ENCODE data around the gene TUBB6. TPM values are rescaled to one million over a fixed set of nuclear protein-coding genes. Genes with fewer than 3 reads are reported as not detected.

Gene TUBB6
- total RNA-seq, 1 experiment from 2014 or later = 42.2 TPM

- POLR2A ChIA-PET (ENCODE audit: unreplicated experiment) = interaction anchor here (0.6 kb wide), 1 partner anchor 78 kb away, joined by 5 read pairs; no protein-coding TSS in a partner anchor
- peaks cover 27% of the 10 kb centered on the region; the same call in 1 of the 2 replicates for H3F3A ChIP-seq (ENCODE audit: insufficient read depth, low read depth)
- H3K9me3 ChIP-seq (ENCODE audit: insufficient read depth, low read depth) = no peaks in the 10 kb centered on the region
- TF ChIP-seq CTCF (conservative IDR thresholded peaks at IDR 0.05) (no peak), EZH2 (IDR thresholded peaks at IDR 0.05; ENCODE audit: low read depth) (no peak)
- H4K20me1 ChIP-seq (ENCODE audit: insufficient read depth) = peaks cover 58% of the 10 kb centered on the region
- H3K79me2 ChIP-seq (ENCODE audit: low read depth) = no peaks in the 10 kb centered on the region
- H3K36me3 ChIP-seq (ENCODE audit: low read depth) = peaks cover 12% of the 10 kb centered on the region
- H3K4me3 ChIP-seq = no peak overlapping the region
- CTCF ChIA-PET = no interaction called here
- H3K4me2 ChIP-seq = no peak overlapping the region
- peak in 1 of 2 experiments; percentile 38 for DNase-seq
- H3K27ac ChIP-seq = no peak overlapping the region
- peaks cover 32% of the 10 kb centered on the region for H3K4me1 ChIP-seq (replicated peaks; ENCODE audit: insufficient read depth)
- H3K27me3 ChIP-seq (ENCODE audit: insufficient read depth, low read depth) = no peaks in the 10 kb centered on the region
- no peaks in the 10 kb centered on the region for H3K9me2 ChIP-seq (ENCODE audit: insufficient read depth)
- BruUV-seq (replicated peaks) = no TSS peak
- H2AFZ ChIP-seq = no peak overlapping the region
- intact Hi-C loops (cut with micrococcal nuclease; ENCODE audit: unreplicated experiment) = no loop called here
These were observed 25.7 kb downstream of the TUBB6 start for GRCh38 chr18:12333506-12334290.

- ChIA-PET CTCF (no interaction called here), POLR2A (ENCODE audit: unreplicated experiment) (no interaction called here)
- no peak for DNase-seq
- Histone ChIP-seq H3K27me3 (ENCODE audit: insufficient read depth, low read depth) (no peaks in the 10 kb centered on the region), H3K4me1 (replicated peaks; ENCODE audit: insufficient read depth) (peaks cover 32% of the 10 kb centered on the region), H3F3A (ENCODE audit: insufficient read depth, low read depth) (peaks cover 27% of the 10 kb centered on the region; the same call in 1 of the 2 replicates), H3K4me3 (no peak overlapping the region), H3K9me2 (ENCODE audit: insufficient read depth) (no peaks in the 10 kb centered on the region), H3K4me2 (no peak overlapping the region), H3K27ac (no peak overlapping the region), H3K36me3 (ENCODE audit: low read depth) (peaks cover 12% of the 10 kb centered on the region), H4K20me1 (ENCODE audit: insufficient read depth) (peaks cover 58% of the 10 kb centered on the region), H2AFZ (no peak overlapping the region), H3K9me3 (ENCODE audit: insufficient read depth, low read depth) (no peaks in the 10 kb centered on the region), H3K79me2 (ENCODE audit: low read depth) (no peaks in the 10 kb centered on the region)
- BruUV-seq (replicated peaks) = no TSS peak
- intact Hi-C loops (cut with micrococcal nuclease; ENCODE audit: unreplicated experiment) = no loop called here
- no peak for TF ChIP-seq EZH2 (IDR thresholded peaks at IDR 0.05; ENCODE audit: low read depth)
- TF ChIP-seq CTCF (conservative IDR thresholded peaks at IDR 0.05) = no peak
These were observed 26.3 kb downstream of the TUBB6 start for GRCh38 chr18:12334366-12334808.

GRCh38 chr18:12334863-12335262 is 26.8 kb downstream of the TUBB6 start:
- no peak overlapping the region for H2AFZ ChIP-seq
- peaks cover 58% of the 10 kb centered on the region for H4K20me1 ChIP-seq (ENCODE audit: insufficient read depth)
- H3K9me3 ChIP-seq (ENCODE audit: insufficient read depth, low read depth) = no peaks in the 10 kb centered on the region
- ChIA-PET POLR2A (ENCODE audit: unreplicated experiment) (no interaction called here), CTCF (no interaction called here)
- H3K27me3 ChIP-seq (ENCODE audit: insufficient read depth, low read depth) = no peaks in the 10 kb centered on the region
- BruUV-seq (replicated peaks) = no TSS peak
- peaks cover 13% of the 10 kb centered on the region for H3K36me3 ChIP-seq (ENCODE audit: low read depth)
- no peak for TF ChIP-seq EZH2 (IDR thresholded peaks at IDR 0.05; ENCODE audit: low read depth)
- no peak for TF ChIP-seq CTCF (conservative IDR thresholded peaks at IDR 0.05)
- no peak overlapping the region for H3K27ac ChIP-seq
- intact Hi-C loops (cut with micrococcal nuclease; ENCODE audit: unreplicated experiment) = no loop called here
- H3F3A ChIP-seq (ENCODE audit: insufficient read depth, low read depth) = peaks cover 30% of the 10 kb centered on the region
- no peak overlapping the region for H3K4me2 ChIP-seq
- no peak overlapping the region for H3K4me3 ChIP-seq
- DNase-seq = no peak
- H3K79me2 ChIP-seq (ENCODE audit: low read depth) = no peaks in the 10 kb centered on the region
- no peaks in the 10 kb centered on the region for H3K9me2 ChIP-seq (ENCODE audit: insufficient read depth)
- H3K4me1 ChIP-seq (replicated peaks; ENCODE audit: insufficient read depth) = peaks cover 32% of the 10 kb centered on the region
